Thoracic aorta (tissue), 2 donors: ENCODE measurements around the gene RO60. TPM values are rescaled to one million over a fixed set of nuclear protein-coding genes. Genes with fewer than 3 reads are reported as not detected.

ENCODE experiments used
- ATAC-seq: fragments of 150-250 bp; one replicate; pipeline ENCODE4 v1.8.0; 2017; ENCODE audit warnings: low read depth; ENCODE audit not compliant: insufficient number of reproducible peaks, low FRiP score
- DNase-seq: peaks from one replicate; pipeline ENCODE4 v3.0.0-alpha.2; 2020; ENCODE audit warnings: low spot score
- H3K27ac ChIP-seq, 2 donors: fragments of 200-600 bp; sonication (generic); 1 replicate in 1 of 2; 2 replicates in 1 of 2; pipeline ENCODE4 v1.5.1; 2016; ENCODE audit warnings: mild to moderate bottlenecking in 2 of 2, moderate library complexity in 2 of 2
- H3K27me3 ChIP-seq: fragments of 200-600 bp; sonication (generic); replicated peaks from 2 replicates; pipeline ENCODE4 v1.6.0; 2016; ENCODE audit warnings: mild to moderate bottlenecking; ENCODE audit not compliant: insufficient read depth
- H3K36me3 ChIP-seq: fragments of 200-600 bp; sonication (generic); one replicate; pipeline ENCODE4 v1.5.1; 2016
- H3K4me1 ChIP-seq, 2 donors: fragments of 200-600 bp; sonication (generic); 1 replicate in 1 of 2; 2 replicates in 1 of 2; pipeline versions ENCODE4 v1.5.1 to v1.6.0; 2016; ENCODE audit warnings: low read depth in 2 of 2, mild to moderate bottlenecking in 1 of 2; ENCODE audit not compliant: control insufficient read depth in 1 of 2
- H3K4me3 ChIP-seq: fragments of 200-600 bp; sonication (generic); 2 replicates; pipeline ENCODE4 v1.5.1; 2016; ENCODE audit warnings: mild to moderate bottlenecking
- H3K9me3 ChIP-seq: fragments of 200-600 bp; sonication (generic); 2 replicates; pipeline ENCODE4 v1.5.1; 2016
- total RNA-seq, 2 donors: library from RNA; depleted of rRNA; stranded (reverse); fragments of >200 nt; gene quantifications; one replicate each; pipeline versions ENCODE4 v1.1.0 to v1.2.3, GENCODE V29; 2016
- TF ChIP-seq, protein P1 (sequence below): fragments of 200-600 bp; sonication (generic); IDR thresholded peaks from one replicate; pipeline ENCODE4 v1.5.1; 2019; ENCODE audit warnings: antibody characterized with exemption

The RO60 gene
- total RNA-seq, 2 donors from 2014 or later, result 66.3 to 124 TPM

DNA sequence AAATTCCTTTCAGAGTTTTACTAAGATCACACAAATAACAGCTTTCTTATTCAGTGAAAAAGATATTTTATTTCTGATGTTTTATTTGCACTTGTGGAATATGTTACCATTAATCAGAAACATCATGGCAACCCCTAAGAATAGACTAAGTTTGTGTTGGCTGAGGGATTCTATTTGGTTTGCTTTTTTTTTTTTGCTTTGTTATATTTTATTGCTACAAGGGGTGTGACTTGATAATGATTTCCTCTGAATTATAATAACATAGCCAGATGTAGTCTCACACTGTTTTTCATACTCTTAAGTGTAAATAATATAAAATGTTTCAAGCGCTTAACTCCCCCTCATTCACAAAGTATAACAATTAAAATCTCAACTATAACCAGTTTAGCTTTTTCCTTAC lies 25.9 kb downstream of the RO60 start:
- ATAC-seq (no peak), DNase-seq (no peak)
- Histone ChIP-seq H3K4me3 (no peak overlapping the region), H3K27ac (no peak overlapping the region), H3K9me3 (no peaks in the 10 kb centered on the region), H3K27me3 (no peaks in the 10 kb centered on the region), H3K36me3 (peaks cover 8% of the 10 kb centered on the region), H3K4me1 (peaks cover 0 to 11% of the 10 kb centered on the region in 2 donors)
- TF ChIP-seq, protein P1, sequence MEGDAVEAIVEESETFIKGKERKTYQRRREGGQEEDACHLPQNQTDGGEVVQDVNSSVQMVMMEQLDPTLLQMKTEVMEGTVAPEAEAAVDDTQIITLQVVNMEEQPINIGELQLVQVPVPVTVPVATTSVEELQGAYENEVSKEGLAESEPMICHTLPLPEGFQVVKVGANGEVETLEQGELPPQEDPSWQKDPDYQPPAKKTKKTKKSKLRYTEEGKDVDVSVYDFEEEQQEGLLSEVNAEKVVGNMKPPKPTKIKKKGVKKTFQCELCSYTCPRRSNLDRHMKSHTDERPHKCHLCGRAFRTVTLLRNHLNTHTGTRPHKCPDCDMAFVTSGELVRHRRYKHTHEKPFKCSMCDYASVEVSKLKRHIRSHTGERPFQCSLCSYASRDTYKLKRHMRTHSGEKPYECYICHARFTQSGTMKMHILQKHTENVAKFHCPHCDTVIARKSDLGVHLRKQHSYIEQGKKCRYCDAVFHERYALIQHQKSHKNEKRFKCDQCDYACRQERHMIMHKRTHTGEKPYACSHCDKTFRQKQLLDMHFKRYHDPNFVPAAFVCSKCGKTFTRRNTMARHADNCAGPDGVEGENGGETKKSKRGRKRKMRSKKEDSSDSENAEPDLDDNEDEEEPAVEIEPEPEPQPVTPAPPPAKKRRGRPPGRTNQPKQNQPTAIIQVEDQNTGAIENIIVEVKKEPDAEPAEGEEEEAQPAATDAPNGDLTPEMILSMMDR, result no peak

DNA sequence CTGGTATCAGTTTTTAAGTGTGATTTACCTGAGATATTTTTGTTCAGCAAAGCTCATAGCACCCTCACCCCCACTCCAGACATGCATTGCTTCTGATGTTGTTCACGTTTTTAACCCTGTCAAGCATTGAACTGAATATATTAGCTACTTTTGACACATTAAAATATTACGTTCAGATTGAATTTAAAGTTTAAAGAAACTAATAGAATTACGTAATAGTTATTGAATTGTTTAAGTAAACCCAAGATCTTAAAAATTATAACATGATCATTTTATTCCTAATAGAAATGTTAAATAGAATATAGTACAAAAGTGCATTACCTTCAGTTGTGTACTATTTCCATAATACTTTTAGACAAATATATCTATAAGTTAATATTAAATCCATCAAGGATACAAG lies 26.9 kb downstream of the RO60 start:
- ATAC-seq, result no peak
- DNase-seq, result no peak
- peaks cover 8% of the 10 kb centered on the region for H3K36me3 ChIP-seq

DNA sequence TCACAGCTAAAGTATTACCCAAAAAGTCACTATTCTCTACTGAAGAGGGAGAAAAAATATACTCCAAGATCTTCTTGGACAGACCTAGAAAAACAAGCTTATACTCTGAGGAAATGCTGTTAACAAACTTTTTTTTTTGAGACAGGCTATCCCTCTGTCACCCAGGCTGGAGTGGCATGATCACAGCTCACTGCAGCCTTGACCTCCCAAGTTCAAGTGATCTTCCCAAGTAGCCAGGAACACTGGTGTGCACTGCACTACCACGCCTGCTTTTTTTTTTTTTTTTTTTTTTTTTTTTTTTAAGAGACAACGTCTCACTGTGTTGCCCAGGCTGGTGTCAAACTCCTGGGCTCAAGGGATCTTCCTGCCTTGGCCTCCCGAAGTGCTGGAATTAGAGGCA lies 28.5 kb downstream of the RO60 start:
- TF ChIP-seq, protein P1, result no peak
- no peak for DNase-seq
- Histone ChIP-seq H3K27ac (no peak overlapping the region), H3K4me3 (no peak overlapping the region), H3K4me1 (peaks cover 0 to 11% of the 10 kb centered on the region in 2 donors), H3K27me3 (no peaks in the 10 kb centered on the region), H3K9me3 (no peaks in the 10 kb centered on the region), H3K36me3 (peaks cover 6% of the 10 kb centered on the region)
- no peak for ATAC-seq

More for the DNA sequence above, 26.9 kb downstream of the RO60 start:
- Histone ChIP-seq H3K4me1 (peaks cover 0 to 11% of the 10 kb centered on the region in 2 donors), H3K27ac (no peak overlapping the region), H3K9me3 (no peaks in the 10 kb centered on the region), H3K27me3 (no peaks in the 10 kb centered on the region), H3K4me3 (no peak overlapping the region)
- TF ChIP-seq, protein P1, result no peak

DNA sequence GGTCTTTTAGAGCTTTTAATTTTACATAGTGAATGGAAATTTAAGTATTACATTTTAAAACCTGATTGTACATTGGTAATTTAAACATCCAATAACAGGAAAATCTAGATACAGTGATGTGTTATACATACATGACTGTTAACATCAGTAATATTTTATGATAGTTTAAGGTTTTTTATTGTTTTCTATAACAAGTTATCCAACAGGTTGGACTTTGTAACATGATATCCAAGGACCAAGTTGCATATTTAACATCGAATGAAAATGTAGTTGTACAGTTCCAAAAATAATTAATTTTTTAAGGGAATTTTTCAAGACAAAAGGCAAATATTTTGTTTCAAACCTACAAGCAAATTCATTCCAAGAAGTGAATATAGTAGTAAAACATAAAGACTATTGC lies 31.5 kb downstream of the RO60 start:
- H3K27me3 ChIP-seq, result no peaks in the 10 kb centered on the region
- TF ChIP-seq, protein P1, result no peak
- H3K4me1 ChIP-seq, result no peaks in the 10 kb centered on the region
- no peaks in the 10 kb centered on the region for H3K9me3 ChIP-seq
- H3K4me3 ChIP-seq, result no peak overlapping the region
- peaks cover 6% of the 10 kb centered on the region for H3K36me3 ChIP-seq
- DNase-seq (no peak), ATAC-seq (no peak)
- H3K27ac ChIP-seq, result no peak overlapping the region

DNA sequence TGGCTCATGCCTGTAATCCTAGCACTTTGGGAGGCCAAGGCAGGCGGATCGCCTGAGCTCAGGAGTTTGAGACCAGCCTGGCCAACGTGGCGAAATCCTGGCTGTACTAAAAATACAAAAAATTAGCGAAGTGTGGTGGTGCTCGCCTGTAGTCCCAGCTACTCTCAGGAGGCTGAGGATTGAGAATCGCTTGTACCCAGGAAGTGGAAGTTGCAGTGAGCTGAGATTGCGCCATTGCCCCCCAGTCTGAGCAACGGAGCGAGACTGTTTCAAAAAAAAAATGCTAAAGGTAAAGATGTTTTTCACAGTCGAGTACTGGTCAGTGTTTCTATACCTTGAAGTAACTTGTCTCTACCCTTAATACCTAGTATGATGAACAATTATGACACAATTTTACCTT lies 34.7 kb downstream of the RO60 start:
- ATAC-seq (no peak), DNase-seq (no peak)
- H3K9me3 ChIP-seq, result no peaks in the 10 kb centered on the region

More for the DNA sequence above, 34.7 kb downstream of the RO60 start:
- TF ChIP-seq, protein P1, result no peak
- Histone ChIP-seq H3K4me1 (no peaks in the 10 kb centered on the region), H3K27ac (no peak overlapping the region), H3K4me3 (no peak overlapping the region), H3K27me3 (no peaks in the 10 kb centered on the region), H3K36me3 (peaks cover 30% of the 10 kb centered on the region)
